BJ (cell line): Measurements from ENCODE around the gene OXCT1. TPM values are rescaled to one million over a fixed set of nuclear protein-coding genes. Genes with fewer than 3 reads are reported as not detected.

ENCODE experiments used
- CTCF ChIA-PET: fragments of 350-600 bp; formaldehyde crosslinking; extraction: SDS; loops from one replicate; lab custom pipeline; 2021; ENCODE audit warnings: antibody characterized with exemption, inconsistent platforms; lab: Yijun Ruan, JAX
- POLR2A ChIA-PET: fragments of 300-600 bp; sonication (Branson Sonifier 250); formaldehyde crosslinking; extraction: SDS; loops from one replicate; lab custom pipeline; 2021; ENCODE audit warnings: antibody characterized with exemption; lab: Charles Lee
- DNase-seq: peaks from one replicate; pipeline ENCODE4 v3.0.0-alpha.2; 2011; ENCODE audit warnings: low read depth
- H3K27me3 ChIP-seq: 2 replicates; pipeline ENCODE4 v1.6.0; 2011; ENCODE audit warnings: low read length; ENCODE audit not compliant: control insufficient read depth, insufficient read depth
- H3K36me3 ChIP-seq: 2 replicates; pipeline ENCODE4 v1.5.1; 2011; ENCODE audit warnings: low read length; ENCODE audit not compliant: control insufficient read depth, insufficient read depth
- H3K4me3 ChIP-seq: 2 replicates; pipeline ENCODE4 v1.5.1; 2011; ENCODE audit warnings: low read depth, mild to moderate bottlenecking, control low read depth, low read length
- polyA plus RNA-seq: library from polyadenylated mRNA; depleted of rRNA; stranded (reverse); fragments of >200 nt; gene quantifications from 2 replicates; pipeline ENCODE4 v1.2.3, GENCODE V29; 2011
- TF ChIP-seq, protein P1 (sequence below): IDR thresholded peaks from 2 replicates; pipeline ENCODE4 v1.5.1; 2011; ENCODE audit warnings: low read depth, mild to moderate bottlenecking, control low read depth, inconsistent platforms, low read length, moderate library complexity; ENCODE audit not compliant: insufficient read depth

The OXCT1 gene
- polyA plus RNA-seq, 1 experiment, result 12.0 TPM

DNA sequence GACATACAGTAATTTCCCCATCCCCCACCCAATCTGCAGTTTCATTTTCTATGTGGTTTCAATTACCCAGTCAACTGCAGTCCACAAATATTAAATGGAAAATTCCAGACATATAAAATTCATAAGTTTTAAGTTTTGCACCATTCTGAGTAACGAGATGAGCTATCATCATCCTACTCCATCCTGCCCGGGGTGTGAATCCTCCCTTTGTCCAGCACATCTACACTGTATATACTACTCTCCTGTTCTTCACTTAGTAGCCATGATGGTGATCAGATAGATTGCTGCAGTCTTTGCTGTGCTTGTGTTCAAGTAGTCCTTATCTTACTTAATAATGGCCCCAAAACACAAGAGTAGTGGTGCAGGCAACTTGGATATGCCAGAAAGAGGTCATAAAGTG lies 11.3 kb downstream of the OXCT1 start:
- ChIA-PET POLR2A (no interaction called here), CTCF (interaction anchor here (2.3 to 7.7 kb wide), 2 partner anchors 198 to 724 kb away, joined by 8 to 107 read pairs; no protein-coding TSS in a partner anchor)
- no peak for DNase-seq
- TF ChIP-seq, protein P1, sequence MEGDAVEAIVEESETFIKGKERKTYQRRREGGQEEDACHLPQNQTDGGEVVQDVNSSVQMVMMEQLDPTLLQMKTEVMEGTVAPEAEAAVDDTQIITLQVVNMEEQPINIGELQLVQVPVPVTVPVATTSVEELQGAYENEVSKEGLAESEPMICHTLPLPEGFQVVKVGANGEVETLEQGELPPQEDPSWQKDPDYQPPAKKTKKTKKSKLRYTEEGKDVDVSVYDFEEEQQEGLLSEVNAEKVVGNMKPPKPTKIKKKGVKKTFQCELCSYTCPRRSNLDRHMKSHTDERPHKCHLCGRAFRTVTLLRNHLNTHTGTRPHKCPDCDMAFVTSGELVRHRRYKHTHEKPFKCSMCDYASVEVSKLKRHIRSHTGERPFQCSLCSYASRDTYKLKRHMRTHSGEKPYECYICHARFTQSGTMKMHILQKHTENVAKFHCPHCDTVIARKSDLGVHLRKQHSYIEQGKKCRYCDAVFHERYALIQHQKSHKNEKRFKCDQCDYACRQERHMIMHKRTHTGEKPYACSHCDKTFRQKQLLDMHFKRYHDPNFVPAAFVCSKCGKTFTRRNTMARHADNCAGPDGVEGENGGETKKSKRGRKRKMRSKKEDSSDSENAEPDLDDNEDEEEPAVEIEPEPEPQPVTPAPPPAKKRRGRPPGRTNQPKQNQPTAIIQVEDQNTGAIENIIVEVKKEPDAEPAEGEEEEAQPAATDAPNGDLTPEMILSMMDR, result no peak
- no peaks in the 10 kb centered on the region for H3K36me3 ChIP-seq
- no peaks in the 10 kb centered on the region for H3K27me3 ChIP-seq
- H3K4me3 ChIP-seq, result no peak overlapping the region

DNA sequence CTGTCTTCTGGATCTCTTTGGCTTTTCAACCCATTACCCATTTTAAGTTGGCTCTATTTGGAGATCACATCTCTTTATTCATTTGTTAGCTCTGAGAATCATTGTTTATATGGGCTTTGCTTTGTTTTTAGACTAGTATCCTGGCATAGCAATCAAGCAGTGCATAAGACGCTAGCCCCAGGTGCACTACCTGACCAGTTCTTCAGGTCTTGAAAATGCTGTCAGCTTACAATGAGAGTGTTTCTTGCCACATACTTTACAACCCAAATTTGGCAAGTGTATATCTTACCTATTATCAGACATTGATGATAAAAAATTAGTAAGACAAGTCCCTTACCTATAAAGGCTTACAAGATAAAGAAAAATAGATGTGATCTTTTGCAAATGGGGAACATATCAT lies 12.2 kb downstream of the OXCT1 start:
- Histone ChIP-seq H3K27me3 (no peaks in the 10 kb centered on the region), H3K36me3 (no peaks in the 10 kb centered on the region), H3K4me3 (no peak overlapping the region)
- ChIA-PET POLR2A (no interaction called here), CTCF (interaction anchor here (0.7 to 7.7 kb wide), 4 partner anchors 14 to 725 kb away, joined by 3 to 107 read pairs (median 14); no protein-coding TSS in a partner anchor)
- TF ChIP-seq, protein P1, result no peak
- DNase-seq, result no peak

DNA sequence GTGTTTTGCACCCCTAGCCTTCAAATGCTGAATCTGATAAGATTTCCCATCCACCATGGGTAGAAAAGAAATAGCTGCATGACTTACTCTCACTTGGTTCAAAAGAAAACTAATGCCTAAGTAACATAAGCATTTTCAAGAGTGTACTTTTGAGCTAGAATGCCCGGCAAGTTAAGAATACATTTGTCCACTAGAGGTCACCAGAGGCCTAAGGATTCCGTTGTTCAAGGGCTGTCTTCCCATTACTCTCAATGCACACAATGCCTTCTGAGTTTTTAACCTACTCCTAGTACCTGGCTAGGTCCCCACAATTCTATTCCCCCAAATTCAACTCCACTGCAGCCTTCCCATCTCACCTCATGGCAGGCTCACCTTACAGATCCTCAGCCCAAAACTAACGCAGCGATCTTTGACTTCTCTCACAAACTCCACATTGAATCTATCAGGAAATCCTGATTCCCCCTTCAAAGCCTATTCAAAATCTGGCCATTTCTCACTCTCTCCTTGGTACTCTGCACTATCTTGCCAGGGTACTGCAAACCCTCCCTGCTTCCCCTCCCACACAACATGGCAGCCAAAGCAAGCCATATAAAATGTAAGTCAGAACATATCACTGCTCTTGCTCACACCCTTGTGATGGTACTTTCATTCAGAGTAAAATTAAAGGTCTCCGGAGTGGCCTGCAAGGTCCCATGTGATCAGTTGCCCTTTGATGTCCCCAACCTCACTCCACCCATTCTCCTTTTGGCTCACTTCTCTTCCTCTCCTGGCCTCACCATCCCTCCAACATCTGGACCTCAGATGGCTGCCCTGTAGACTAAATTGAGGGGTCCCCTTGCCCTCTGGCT lies 13.4 kb downstream of the OXCT1 start:
- ChIA-PET POLR2A (no interaction called here), CTCF (interaction anchor here (0.6 to 7.7 kb wide), 24 partner anchors 8 to 1033 kb away, joined by 3 to 107 read pairs (median 5); partner anchors contain the start of gene RIMOC1)

DNA sequence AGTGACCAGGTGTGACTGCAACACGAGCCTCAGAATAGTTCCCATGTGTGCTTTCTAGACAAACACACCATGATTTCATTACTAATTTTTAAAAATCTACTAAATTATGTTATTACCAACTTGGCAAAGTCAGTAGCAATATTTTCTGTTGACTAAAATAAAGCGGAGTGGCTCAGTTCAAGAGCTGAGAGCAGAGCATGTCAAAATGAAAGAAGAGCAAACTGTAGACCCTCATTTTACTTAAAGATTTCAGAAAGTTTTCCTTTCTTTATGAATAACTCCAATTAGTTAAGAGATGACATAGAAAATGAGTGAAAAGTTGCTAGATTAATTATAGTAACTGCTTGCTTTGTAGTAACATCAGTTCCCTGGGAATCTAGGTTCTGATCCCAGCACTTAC lies 17.9 kb downstream of the OXCT1 start:
- DNase-seq, result no peak
- CTCF ChIA-PET, result interaction anchor here (7.7 kb wide), 1 partner anchor 204 kb away, joined by 107 read pairs; no protein-coding TSS in a partner anchor

More for the DNA sequence above, 13.4 kb downstream of the OXCT1 start:
- no peak for DNase-seq
- Histone ChIP-seq H3K36me3 (peaks cover under 1% of the 10 kb centered on the region), H3K4me3 (no peak overlapping the region), H3K27me3 (no peaks in the 10 kb centered on the region)
- TF ChIP-seq, protein P1, result peak; percentile 69

DNA sequence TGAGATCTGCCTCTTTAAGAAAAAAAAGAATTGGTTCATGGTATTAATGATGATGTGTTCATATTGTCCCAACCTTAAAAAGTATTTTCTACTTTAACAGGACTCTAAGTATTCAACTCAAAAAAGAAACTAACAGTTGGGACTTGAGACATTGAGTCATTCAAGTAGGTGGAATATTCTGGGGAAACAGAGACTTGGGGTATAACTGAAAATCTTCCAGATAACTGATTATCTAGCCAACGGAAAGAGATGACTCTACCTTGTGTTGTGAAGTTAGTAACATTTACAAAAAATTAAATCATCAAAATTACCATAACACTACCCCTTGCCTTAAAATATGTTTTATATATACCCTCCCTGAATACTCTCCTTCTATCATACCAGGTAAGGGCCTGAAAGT lies 19.1 kb downstream of the OXCT1 start:
- H3K4me3 ChIP-seq, result no peak overlapping the region
- H3K36me3 ChIP-seq, result peaks cover 4% of the 10 kb centered on the region
- TF ChIP-seq, protein P1, result no peak
- CTCF ChIA-PET, result no interaction called here
- no peak for DNase-seq
- H3K27me3 ChIP-seq, result no peaks in the 10 kb centered on the region
- POLR2A ChIA-PET, result no interaction called here

More for the DNA sequence above, 17.9 kb downstream of the OXCT1 start:
- Histone ChIP-seq H3K4me3 (no peak overlapping the region), H3K36me3 (peaks cover 4% of the 10 kb centered on the region), H3K27me3 (no peaks in the 10 kb centered on the region)
- POLR2A ChIA-PET, result no interaction called here
- TF ChIP-seq, protein P1, result no peak
